HepG2 (cell line): ENCODE data around the gene PRRC2A. TPM values are rescaled to one million over a fixed set of nuclear protein-coding genes. Genes with fewer than 3 reads are reported as not detected.
A peak's percentile ranks its signal among the peaks of the same experiment; 100 is the strongest.

Experiments used
- ATF6 ChIP-seq: sonication (generic); formaldehyde crosslinking; conservative IDR thresholded peaks from 2 replicates; pipeline ENCODE4 v1.4.0; 2020; ENCODE audit warnings: missing genetic modification reagents
- ATF7-NPFF ChIP-seq: sonication (generic); formaldehyde crosslinking; IDR thresholded peaks from 2 replicates; pipeline ENCODE4 v1.8.1; 2023; ENCODE audit warnings: mild to moderate bottlenecking, low read depth, missing genetic modification reagents, moderate library complexity
- CREB3 ChIP-seq: sonication (generic); formaldehyde crosslinking; IDR thresholded peaks from 2 replicates; pipeline ENCODE4 v1.5.0; 2020; ENCODE audit warnings: missing genetic modification reagents
- HOXA5 ChIP-seq: sonication (generic); formaldehyde crosslinking; IDR thresholded peaks from 2 replicates; pipeline ENCODE4 v1.4.0; 2020; ENCODE audit warnings: missing genetic modification reagents
- KAT7 ChIP-seq: IDR thresholded peaks from 2 replicates; pipeline ENCODE4 v1.6.1; 2018; ENCODE audit warnings: borderline replicate concordance, missing compliant biosample characterization
- KLF15 ChIP-seq: sonication (generic); formaldehyde crosslinking; IDR thresholded peaks from 2 replicates; pipeline ENCODE4 v1.8.1; 2023; ENCODE audit warnings: borderline replicate concordance, mild to moderate bottlenecking, inconsistent platforms, missing genetic modification reagents, mixed read lengths
- MXD4 ChIP-seq: IDR thresholded peaks from 2 replicates; pipeline ENCODE4 v1.6.1; 2016; ENCODE audit warnings: mild to moderate bottlenecking, missing biosample characterization, missing genetic modification reagents
- RCOR2 ChIP-seq: IDR thresholded peaks from 2 replicates; pipeline ENCODE4 v1.6.1; 2016; ENCODE audit warnings: missing biosample characterization, missing genetic modification reagents
- SP2 ChIP-seq: sonication (generic); formaldehyde crosslinking; IDR thresholded peaks from 2 replicates; pipeline ENCODE4 v1.5.1; 2020; ENCODE audit warnings: mild to moderate bottlenecking, missing genetic modification reagents
- ZNF253 ChIP-seq: sonication (generic); formaldehyde crosslinking; IDR thresholded peaks from 2 replicates; pipeline ENCODE4 v1.8.0; 2022; ENCODE audit warnings: mild to moderate bottlenecking, missing genetic modification reagents, borderline replicate concordance
- ZNF652 ChIP-seq: IDR thresholded peaks from 2 replicates; pipeline ENCODE4 v1.6.1; 2016; ENCODE audit warnings: low read depth, borderline replicate concordance
- ZNF703 ChIP-seq: sonication (generic); formaldehyde crosslinking; IDR thresholded peaks from 2 replicates; pipeline ENCODE4 v1.5.1; 2020; ENCODE audit warnings: missing genetic modification reagents, mild to moderate bottlenecking, moderate library complexity, borderline replicate concordance
- polyA plus RNA-seq, 8 experiments: library from polyadenylated mRNA; depleted of rRNA in 3 of 8; stranded (reverse) in 7 of 8; unstranded in 1 of 8; fragments of >200 nt; fragmentation: Illumina TruSeq in 4 of 8; extraction: Trizol in 4 of 8; gene quantifications; 2 replicates each; pipeline versions ENCODE4 v1.2.1 to v1.2.3, GENCODE V29; 2011 to 2016; ENCODE audit warnings: low read depth in 4 of 8, missing spikeins in 1 of 8, mixed read lengths in 1 of 8; ENCODE audit not compliant: insufficient read depth in 1 of 8
- total RNA-seq, 5 experiments: library from RNA; depleted of rRNA; stranded (reverse); fragments of >200 nt; fragmentation: Illumina TruSeq; extraction: Trizol; gene quantifications; 2 replicates each; pipeline ENCODE4 v1.2.3, GENCODE V29; 2016; ENCODE audit warnings: low read depth in 1 of 5
- TF ChIP-seq, protein P1 (sequence below): sonication (generic); formaldehyde crosslinking; IDR thresholded peaks from 2 replicates; pipeline ENCODE4 v1.4.0; 2020; ENCODE audit warnings: missing genetic modification reagents, mild to moderate bottlenecking, borderline replicate concordance
- TF ChIP-seq, protein P2 (sequence below): sonication (generic); formaldehyde crosslinking; IDR thresholded peaks from 2 replicates; pipeline ENCODE4 v1.5.1; 2020; ENCODE audit warnings: mild to moderate bottlenecking, missing genetic modification reagents, moderate library complexity
- TF ChIP-seq, protein P3 (sequence below), 2 experiments: sonication (generic) in 1 of 2; formaldehyde crosslinking in 1 of 2; IDR thresholded peaks; 2 replicates each; pipeline versions ENCODE4 v1.5.1 to v1.6.1; 2011 to 2020; ENCODE audit warnings: borderline replicate concordance in 1 of 2, low read depth in 1 of 2, low read length in 1 of 2, mild to moderate bottlenecking in 1 of 2, missing genetic modification reagents in 1 of 2, moderate library complexity in 1 of 2

The PRRC2A gene
- total and polyA plus RNA-seq, 2 of the 13 experiments (the other 11 are each of a cell fraction or from before 2014, with no cell fraction given), result 38.9 to 47.4 TPM

- TF ChIP-seq ATF7-NPFF (CRISPR knock-in tag) (no peak), MXD4 (CRISPR knock-in tag) (0 out of 2 replicates have a peak, but pooled peaks have one; percentile 1), ATF6 (CRISPR knock-in tag) (no peak), SP2 (CRISPR knock-in tag) (no peak), ZNF253 (CRISPR knock-in tag) (no peak), RCOR2 (CRISPR knock-in tag) (no peak), KAT7 (no peak), ZNF652 (peak; percentile 75; the same call in 1 of the 2 replicates), HOXA5 (no peak), ZNF703 (CRISPR knock-in tag) (no peak), CREB3 (CRISPR knock-in tag) (0 out of 2 replicates have a peak, but pooled peaks have one; percentile 41), KLF15 (no peak)
- TF ChIP-seq, protein P1, sequence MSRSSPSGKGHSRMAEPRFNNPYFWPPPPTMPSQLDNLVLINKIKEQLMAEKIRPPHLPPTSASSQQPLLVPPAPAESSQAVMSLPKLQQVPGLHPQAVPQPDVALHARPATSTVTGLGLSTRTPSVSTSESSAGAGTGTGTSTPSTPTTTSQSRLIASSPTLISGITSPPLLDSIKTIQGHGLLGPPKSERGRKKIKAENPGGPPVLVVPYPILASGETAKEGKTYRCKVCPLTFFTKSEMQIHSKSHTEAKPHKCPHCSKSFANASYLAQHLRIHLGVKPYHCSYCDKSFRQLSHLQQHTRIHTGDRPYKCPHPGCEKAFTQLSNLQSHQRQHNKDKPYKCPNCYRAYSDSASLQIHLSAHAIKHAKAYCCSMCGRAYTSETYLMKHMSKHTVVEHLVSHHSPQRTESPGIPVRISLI (CRISPR knock-in tag), result peak; percentile 67
- TF ChIP-seq, protein P2, sequence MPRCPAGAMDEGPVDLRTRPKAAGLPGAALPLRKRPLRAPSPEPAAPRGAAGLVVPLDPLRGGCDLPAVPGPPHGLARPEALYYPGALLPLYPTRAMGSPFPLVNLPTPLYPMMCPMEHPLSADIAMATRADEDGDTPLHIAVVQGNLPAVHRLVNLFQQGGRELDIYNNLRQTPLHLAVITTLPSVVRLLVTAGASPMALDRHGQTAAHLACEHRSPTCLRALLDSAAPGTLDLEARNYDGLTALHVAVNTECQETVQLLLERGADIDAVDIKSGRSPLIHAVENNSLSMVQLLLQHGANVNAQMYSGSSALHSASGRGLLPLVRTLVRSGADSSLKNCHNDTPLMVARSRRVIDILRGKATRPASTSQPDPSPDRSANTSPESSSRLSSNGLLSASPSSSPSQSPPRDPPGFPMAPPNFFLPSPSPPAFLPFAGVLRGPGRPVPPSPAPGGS (CRISPR knock-in tag), result no peak
- TF ChIP-seq, protein P3, sequence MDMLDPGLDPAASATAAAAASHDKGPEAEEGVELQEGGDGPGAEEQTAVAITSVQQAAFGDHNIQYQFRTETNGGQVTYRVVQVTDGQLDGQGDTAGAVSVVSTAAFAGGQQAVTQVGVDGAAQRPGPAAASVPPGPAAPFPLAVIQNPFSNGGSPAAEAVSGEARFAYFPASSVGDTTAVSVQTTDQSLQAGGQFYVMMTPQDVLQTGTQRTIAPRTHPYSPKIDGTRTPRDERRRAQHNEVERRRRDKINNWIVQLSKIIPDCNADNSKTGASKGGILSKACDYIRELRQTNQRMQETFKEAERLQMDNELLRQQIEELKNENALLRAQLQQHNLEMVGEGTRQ (IDR thresholded peaks at IDR 0.05; ENCODE audit: low read depth, low read length), result no peak
- TF ChIP-seq, protein P3 (CRISPR knock-in tag; IDR thresholded peaks at IDR 0.05; ENCODE audit: borderline replicate concordance), result no peak
Observed at GRCh38 chr6:31663126-31663960, 42.8 kb downstream of the PRRC2A start (continued).
